Measurements from ENCODE around the gene SP6.

The SP6 gene

GRCh38 chr17:47852113-47852949 lies 1.4 kb upstream of the SP6 start:
- no peak for DNase-seq

- no peak for DNase-seq
Measured at GRCh38 chr17:47851764-47852112, 775 bp upstream of the SP6 start.

GRCh38 chr17:47850373-47850691 lies 631 bp downstream of the SP6 start:
- DNase-seq = no peak

- no peak for DNase-seq
Measured at GRCh38 chr17:47848198-47848513, 2.8 kb downstream of the SP6 start.

- no peak for DNase-seq
Measured at GRCh38 chr17:47847341-47848197, 3.4 kb downstream of the SP6 start.

- DNase-seq = no peak
Measured at GRCh38 chr17:47846716-47847340, 4.1 kb downstream of the SP6 start.

- DNase-seq = no peak
Measured at GRCh38 chr17:47845716-47846075, 5.3 kb downstream of the SP6 start.

GRCh38 chr17:47844814-47845715 lies 5.9 kb downstream of the SP6 start:
- no peak for DNase-seq

GRCh38 chr17:47844227-47844626 lies 6.7 kb downstream of the SP6 start:
- DNase-seq = no peak

GRCh38 chr17:47843391-47843730 lies 7.6 kb downstream of the SP6 start:
- DNase-seq = no peak

- DNase-seq = no peak
Measured at GRCh38 chr17:47841488-47842291, 9.3 kb downstream of the SP6 start.

GRCh38 chr17:47840742-47841487 lies 10.0 kb downstream of the SP6 start, which contains the start of gene SCRN2:
Gene SCRN2, minus strand, starts transcription at chr17:47841273. Its CDS starts 430 bp downstream, at chr17:47840843.
- peak; percentile 68 for DNase-seq

- DNase-seq = no peak
Measured at GRCh38 chr17:47840001-47840741, 10.8 kb downstream of the SP6 start.

- no peak for DNase-seq
Measured at GRCh38 chr17:47839071-47839470, 11.9 kb downstream of the SP6 start.

GRCh38 chr17:47838636-47839035 lies 12.3 kb downstream of the SP6 start:
- DNase-seq = no peak

GRCh38 chr17:47837401-47838039 lies 13.4 kb downstream of the SP6 start:
- DNase-seq = no peak

- DNase-seq = no peak
Measured at GRCh38 chr17:47836601-47837000, 14.4 kb downstream of the SP6 start.

GRCh38 chr17:47834756-47835155 lies 16.2 kb downstream of the SP6 start:
- no peak for DNase-seq

- DNase-seq = no peak
Measured at GRCh38 chr17:47831934-47832327, 19.0 kb downstream of the SP6 start.

All from amniotic stem cell (primary cell).